HG03196 (cell line): ENCODE measurements around the gene QRFPR.
"Not testable (repeated sequence)": the region's sequence is repeated elsewhere in the genome, so short reads cannot be mapped to it uniquely, and the experiment has no call there.

ENCODE experiments used
- ATAC-seq: cut with Tn5 transposase; IDR thresholded peaks from one replicate; pipeline ENCODE4 v1.9.1; 2021; ENCODE audit not compliant: unreplicated experiment

The QRFPR gene

GRCh38 chr4:121380776-121381462, at the start of gene QRFPR:
QRFPR (minus strand) TSS chr4:121381018; CDS start chr4:121380647, 371 bp downstream.
- no peak for ATAC-seq

- no peak for ATAC-seq
Measured at GRCh38 chr4:121428721-121429120, 47.9 kb upstream of the QRFPR start.

DNA sequence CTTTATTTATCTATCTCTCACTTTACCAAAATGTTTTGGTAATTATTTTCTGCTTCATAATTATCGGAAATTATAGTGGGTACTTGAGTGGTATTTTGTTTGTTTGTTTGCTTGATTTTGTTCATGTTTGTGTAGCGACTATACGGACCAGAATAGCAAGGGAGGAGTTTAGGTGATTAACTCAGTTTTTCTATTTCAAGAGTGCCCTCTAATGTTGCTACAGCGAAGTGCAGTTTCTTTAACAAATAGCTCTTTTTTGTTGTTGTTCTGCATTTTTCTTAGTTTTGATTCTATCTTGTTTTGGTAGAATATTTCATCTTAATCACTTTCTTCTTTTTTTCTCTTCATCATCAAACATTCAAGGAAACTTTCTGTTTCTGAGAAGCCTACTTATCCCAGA, 40.8 kb upstream of the QRFPR start:
- ATAC-seq, result no peak

- no peak for ATAC-seq
Measured at GRCh38 chr4:121411151-121411744, 30.4 kb upstream of the QRFPR start.

DNA sequence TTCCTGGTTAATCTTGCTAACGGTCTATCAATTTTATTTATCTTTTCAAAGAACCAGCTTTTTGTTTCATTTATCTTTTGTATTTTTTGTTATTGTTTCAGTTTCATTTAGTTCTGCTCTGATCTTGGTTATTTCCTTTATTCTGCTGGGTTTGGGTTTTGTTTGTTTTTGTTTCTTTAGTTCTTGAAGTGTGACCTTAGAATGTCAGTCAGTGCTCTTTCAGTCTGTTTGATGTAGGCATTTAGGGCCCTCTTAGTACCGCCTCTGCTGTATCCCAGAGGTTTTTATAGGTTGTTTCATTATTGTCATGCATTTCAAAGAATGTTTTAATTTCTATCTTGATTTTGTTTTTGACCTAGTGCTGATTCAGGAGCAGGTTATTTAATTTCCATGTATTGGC, 27.7 kb upstream of the QRFPR start:
- not testable (repeated sequence) for ATAC-seq

GRCh38 chr4:121400632-121401031, 19.8 kb upstream of the QRFPR start:
- ATAC-seq, result no peak

- ATAC-seq, result no peak
Measured at GRCh38 chr4:121397941-121398601, 17.3 kb upstream of the QRFPR start.

- no peak for ATAC-seq
Measured at GRCh38 chr4:121397434-121397833, 16.6 kb upstream of the QRFPR start.

- no peak for ATAC-seq
Measured at GRCh38 chr4:121392426-121393086, 11.7 kb upstream of the QRFPR start.

DNA sequence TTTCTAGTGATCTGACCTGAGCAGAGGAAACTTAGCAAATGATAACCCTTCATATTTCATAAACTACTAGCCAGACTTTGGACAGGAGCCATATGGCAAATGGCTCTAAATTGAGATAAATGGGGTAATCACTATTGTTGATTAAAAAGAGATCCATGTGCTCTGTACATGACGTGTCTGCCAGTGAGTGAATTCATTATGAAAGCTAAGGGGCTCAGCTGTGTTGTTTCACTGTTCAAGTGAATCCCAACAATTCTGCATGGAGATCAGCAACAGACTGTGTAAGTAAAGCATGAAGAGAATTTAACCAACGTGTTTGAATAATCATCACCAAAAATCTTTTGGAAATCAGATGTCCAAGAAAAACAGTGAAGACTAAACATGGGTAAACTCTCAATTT, 9.5 kb upstream of the QRFPR start:
- no peak for ATAC-seq

GRCh38 chr4:121379276-121379675, 1.5 kb downstream of the QRFPR start:
- ATAC-seq, result no peak

GRCh38 chr4:121377076-121377475, 3.7 kb downstream of the QRFPR start:
- no peak for ATAC-seq

DNA sequence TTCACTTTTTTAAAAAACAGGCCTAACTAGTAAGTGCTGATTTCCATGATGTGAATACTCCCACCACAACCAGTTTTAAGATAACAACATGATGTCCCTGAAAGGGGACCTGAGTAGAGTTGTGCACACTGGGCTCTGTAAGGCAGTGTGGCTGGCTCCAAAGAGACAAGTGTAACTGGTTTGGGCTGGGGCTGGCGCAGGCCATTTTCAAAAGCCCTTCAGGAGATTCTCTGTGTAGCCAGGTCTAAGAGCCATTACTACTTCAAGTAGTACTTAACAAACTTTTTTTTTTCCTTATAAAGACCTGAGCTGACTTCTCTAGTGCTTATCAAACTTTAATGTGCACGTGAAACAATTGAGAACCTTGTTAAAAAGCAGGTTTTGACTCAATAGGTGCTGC, 4.3 kb downstream of the QRFPR start:
- ATAC-seq, result no peak

GRCh38 chr4:121376097-121376496, 4.7 kb downstream of the QRFPR start:
- no peak for ATAC-seq

GRCh38 chr4:121375262-121375661, 5.6 kb downstream of the QRFPR start:
- peak; percentile 54 for ATAC-seq

DNA sequence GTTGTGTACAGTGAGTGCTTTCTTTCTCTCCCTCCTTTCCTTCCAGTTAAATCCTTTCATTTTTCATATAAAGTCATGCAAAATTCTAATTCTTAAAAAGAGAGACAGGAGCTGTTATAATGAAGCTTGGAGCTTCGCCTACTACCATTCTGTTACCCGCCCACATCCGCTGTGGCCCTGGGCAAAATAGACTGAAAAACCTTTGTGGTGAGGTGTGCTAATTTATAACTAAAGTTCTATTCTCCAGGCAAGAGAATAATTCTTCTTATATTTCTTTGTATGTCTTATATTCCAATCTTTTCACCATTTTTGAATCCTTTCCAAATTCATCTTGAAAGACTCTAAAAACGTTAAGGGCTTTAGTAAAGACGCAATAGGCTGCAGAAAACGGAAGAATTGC, 7.0 kb downstream of the QRFPR start:
- no peak for ATAC-seq

GRCh38 chr4:121370729-121371325, 10.0 kb downstream of the QRFPR start:
- ATAC-seq, result no peak

DNA sequence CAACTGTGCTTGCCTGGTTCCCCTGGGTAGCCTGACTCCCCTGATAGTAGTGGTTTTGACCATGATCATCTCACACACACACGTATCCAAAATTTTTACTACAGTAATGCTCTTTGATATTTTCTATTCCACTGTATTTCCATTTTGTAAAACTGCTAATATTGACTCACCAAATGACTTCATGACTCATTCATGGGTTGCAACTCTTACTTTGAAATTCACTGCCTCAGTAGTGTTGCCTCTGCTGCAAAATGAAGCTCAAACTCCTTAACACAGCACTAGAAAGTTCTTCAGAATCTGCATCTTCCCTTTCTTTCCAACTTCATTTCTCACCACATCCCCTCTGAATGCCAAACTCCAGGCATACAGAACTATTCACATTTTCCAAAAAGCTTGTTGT, 20.3 kb downstream of the QRFPR start:
- ATAC-seq, result no peak

DNA sequence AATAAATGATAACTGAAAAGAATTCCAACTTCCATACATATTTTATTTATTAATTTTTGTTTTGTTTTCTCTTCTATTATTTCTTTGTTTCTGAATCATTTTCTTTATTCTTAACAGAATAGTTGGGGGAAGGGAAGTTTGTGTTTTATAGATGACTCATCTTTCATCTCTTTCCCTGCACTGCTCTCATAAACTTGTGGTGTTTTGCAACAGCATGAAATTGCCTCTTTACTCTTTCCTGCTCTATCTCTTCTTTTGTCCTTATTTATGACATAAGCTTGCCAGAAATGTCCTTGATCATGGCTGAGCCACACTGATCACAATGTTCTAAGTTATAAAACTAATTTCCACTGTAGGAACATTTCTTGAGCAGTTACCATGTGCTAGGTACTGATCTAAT, 22.3 kb downstream of the QRFPR start:
- no peak for ATAC-seq

DNA sequence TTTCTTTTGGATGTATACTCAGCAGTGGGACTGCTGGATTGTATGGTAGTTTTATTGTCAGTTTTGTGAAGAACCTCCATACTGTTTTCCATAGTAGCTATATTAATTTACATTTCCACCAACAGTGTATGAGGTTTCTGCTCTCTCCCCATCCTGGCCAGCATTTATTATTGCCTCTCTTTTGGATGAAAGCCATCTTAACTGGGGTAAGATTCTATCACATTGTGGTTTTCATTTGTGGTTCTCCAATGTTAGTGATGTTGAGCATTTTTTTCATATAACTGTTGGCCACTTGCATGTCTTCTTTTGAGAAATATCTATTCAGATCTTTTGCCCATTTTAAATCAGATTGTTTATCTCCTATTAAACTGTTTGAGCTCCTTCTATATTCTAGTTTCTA, 27.6 kb downstream of the QRFPR start:
- ATAC-seq, result no peak

GRCh38 chr4:121344098-121344497, 36.7 kb downstream of the QRFPR start:
- no peak for ATAC-seq
